Kidney (tissue), 14 donors: ENCODE results near the gene MINAR1. TPM values are rescaled to one million over a fixed set of nuclear protein-coding genes. Genes with fewer than 3 reads are reported as not detected.
"Not testable (repeated sequence)": the region's sequence is repeated elsewhere in the genome, so short reads cannot be mapped to it uniquely, and the experiment has no call there.

Experiments
- DNase-seq, 5 donors: peaks; one replicate each; pipeline ENCODE4 v3.0.0-alpha.2; 2013 to 2020
- FAIRE-seq: peaks from 2 replicates; lab custom pipeline; 2012; peaks lifted over from hg19 to GRCh38; lab: Jason Lieb, UNC
- H3K27ac ChIP-seq, 2 donors: one replicate each; pipeline ENCODE4 v1.7.0; 2013; ENCODE audit warnings: low read depth in 2 of 2, low read length in 2 of 2, inconsistent platforms in 1 of 2
- H3K27me3 ChIP-seq: one replicate; pipeline ENCODE4 v1.7.1; 2013; ENCODE audit warnings: low read length, inconsistent platforms; ENCODE audit not compliant: control insufficient read depth, insufficient read depth
- H3K36me3 ChIP-seq, 3 donors: one replicate each; pipeline versions ENCODE4 v1.7.0 to v1.7.1; 2013; ENCODE audit warnings: low read length in 3 of 3, control low read depth in 1 of 3, inconsistent platforms in 1 of 3; ENCODE audit not compliant: insufficient read depth in 3 of 3, control insufficient read depth in 2 of 3
- H3K4me1 ChIP-seq, 3 donors: one replicate each; pipeline versions ENCODE4 v1.7.0 to v1.7.1; 2013; ENCODE audit warnings: low read length in 3 of 3, inconsistent platforms in 1 of 3, low read depth in 1 of 3; ENCODE audit not compliant: control insufficient read depth in 2 of 3, insufficient read depth in 2 of 3
- H3K4me3 ChIP-seq, 3 donors: one replicate each; pipeline versions ENCODE4 v1.7.0 to v1.8.1; 2013; ENCODE audit warnings: low read length in 3 of 3, control low read depth in 1 of 3, inconsistent platforms in 1 of 3
- H3K9ac ChIP-seq, 3 donors: one replicate each; pipeline versions ENCODE4 v1.7.0 to v1.7.1; 2013; ENCODE audit warnings: low read length in 3 of 3, control low read depth in 1 of 3, inconsistent platforms in 1 of 3
- H3K9me3 ChIP-seq, 3 donors: one replicate each; pipeline versions ENCODE4 v1.7.0 to v1.7.1; 2013; ENCODE audit warnings: low read length in 3 of 3, control low read depth in 1 of 3, inconsistent platforms in 1 of 3; ENCODE audit not compliant: control insufficient read depth in 2 of 3, insufficient read depth in 1 of 3
- intact Hi-C: fragments of 100-400 bp; cut with DNase I; formaldehyde crosslinking; loops from one replicate; pipeline ENCODE4 v1.11.1; 2022
- polyA plus RNA-seq: library from polyadenylated mRNA; stranded (reverse); fragments of 350-450 nt; fragmentation: Illumina TruSeq; extraction: RNeasy Lipid Tissue Mini Kit (QIAGEN cat#74804); gene quantifications from one replicate; pipeline ENCODE4 v1.2.3, GENCODE V29; 2014; ENCODE audit warnings: low read depth, low replicate concordance; ENCODE audit not compliant: insufficient read depth
- total RNA-seq: library from RNA; stranded (reverse); fragmentation: NEBNext Ultra II Directional; extraction: Animal tissue kit (Norgen Biotek cat#: 25700); gene quantifications from one replicate; pipeline ENCODE4 v1.2.1, GENCODE V29; 2021
- TF ChIP-seq, protein P1 (sequence below): IDR thresholded peaks from 3 replicates; pipeline ENCODE4 v1.5.1; 2012; ENCODE audit warnings: mild to moderate bottlenecking, moderate library complexity, borderline replicate concordance; ENCODE audit not compliant: insufficient read depth; ENCODE audit errors: extremely low read depth
- donor health status: control.
- donor health status: control.
- donor health status: control.
- donor health status: control.
- donor health status: control.
- donor health status: DM: yes; HTN: yes; CAD: no.
- donor health status: Normal renal cell carcinoma (clear cell type).

MINAR1 gene
- total and polyA plus RNA-seq, 2 donors from 2014 or later, result 0.15 to 0.47 TPM

DNA sequence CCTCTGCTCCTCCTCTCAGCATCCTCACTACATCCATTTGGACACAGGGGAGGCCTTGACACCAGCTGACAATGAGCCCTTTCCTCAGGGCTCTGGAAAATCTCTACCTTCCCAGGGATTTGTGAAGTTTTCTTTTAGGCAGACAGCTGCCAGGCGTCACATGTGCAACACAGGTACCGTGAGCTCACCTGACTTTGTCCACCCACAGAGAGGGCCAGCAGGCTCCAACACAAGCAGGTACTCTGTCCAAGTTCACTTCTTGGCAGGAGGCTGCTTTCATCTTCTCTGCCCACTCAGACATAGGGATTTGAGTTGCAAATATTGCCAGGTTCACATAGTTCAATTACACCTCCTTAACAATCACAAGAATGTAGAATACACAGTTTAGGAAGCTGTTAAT lies 15.3 kb upstream of the MINAR1 start:
- intact Hi-C loops, result no loop called here
- H3K4me3 ChIP-seq, result no peak overlapping the region
- H3K9ac ChIP-seq, result no peak overlapping the region
- no peaks in the 10 kb centered on the region for H3K4me1 ChIP-seq
- DNase-seq (no peak), FAIRE-seq (no peak)
- H3K27ac ChIP-seq, result no peak overlapping the region
- no peaks in the 10 kb centered on the region for H3K36me3 ChIP-seq
- H3K27me3 ChIP-seq, result no peaks in the 10 kb centered on the region
- TF ChIP-seq, protein P1, sequence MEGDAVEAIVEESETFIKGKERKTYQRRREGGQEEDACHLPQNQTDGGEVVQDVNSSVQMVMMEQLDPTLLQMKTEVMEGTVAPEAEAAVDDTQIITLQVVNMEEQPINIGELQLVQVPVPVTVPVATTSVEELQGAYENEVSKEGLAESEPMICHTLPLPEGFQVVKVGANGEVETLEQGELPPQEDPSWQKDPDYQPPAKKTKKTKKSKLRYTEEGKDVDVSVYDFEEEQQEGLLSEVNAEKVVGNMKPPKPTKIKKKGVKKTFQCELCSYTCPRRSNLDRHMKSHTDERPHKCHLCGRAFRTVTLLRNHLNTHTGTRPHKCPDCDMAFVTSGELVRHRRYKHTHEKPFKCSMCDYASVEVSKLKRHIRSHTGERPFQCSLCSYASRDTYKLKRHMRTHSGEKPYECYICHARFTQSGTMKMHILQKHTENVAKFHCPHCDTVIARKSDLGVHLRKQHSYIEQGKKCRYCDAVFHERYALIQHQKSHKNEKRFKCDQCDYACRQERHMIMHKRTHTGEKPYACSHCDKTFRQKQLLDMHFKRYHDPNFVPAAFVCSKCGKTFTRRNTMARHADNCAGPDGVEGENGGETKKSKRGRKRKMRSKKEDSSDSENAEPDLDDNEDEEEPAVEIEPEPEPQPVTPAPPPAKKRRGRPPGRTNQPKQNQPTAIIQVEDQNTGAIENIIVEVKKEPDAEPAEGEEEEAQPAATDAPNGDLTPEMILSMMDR, result no peak
- no peaks in the 10 kb centered on the region for H3K9me3 ChIP-seq

DNA sequence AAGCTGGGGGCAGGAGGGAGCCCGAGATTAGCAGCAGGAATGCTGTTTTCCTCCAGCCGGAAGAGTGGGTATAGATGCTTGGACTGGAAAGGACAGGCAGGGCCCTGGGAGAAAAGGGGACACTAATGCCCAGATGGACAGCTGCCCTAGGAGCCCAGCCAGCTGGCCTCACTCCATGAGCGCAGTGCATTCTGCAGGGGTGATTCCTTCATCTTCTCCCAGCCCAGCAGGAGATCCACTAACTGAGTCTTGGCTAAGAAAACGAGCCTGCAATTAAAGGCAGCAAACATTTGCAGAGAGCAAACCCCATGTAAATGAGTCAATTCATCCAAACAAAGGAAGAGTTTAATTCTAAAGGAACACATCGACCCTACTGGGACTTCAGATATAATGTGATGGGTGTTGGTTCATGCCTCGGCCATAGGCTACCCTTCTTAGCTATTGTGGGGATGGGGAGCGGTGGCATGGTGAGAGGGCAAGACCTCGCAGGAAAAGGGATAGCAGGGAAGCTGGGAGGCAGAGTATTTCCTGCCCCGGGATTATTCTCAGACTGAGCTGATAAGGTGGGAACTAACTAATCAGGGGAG lies 13.3 kb upstream of the MINAR1 start:
- FAIRE-seq (no peak), DNase-seq (no peak)

DNA sequence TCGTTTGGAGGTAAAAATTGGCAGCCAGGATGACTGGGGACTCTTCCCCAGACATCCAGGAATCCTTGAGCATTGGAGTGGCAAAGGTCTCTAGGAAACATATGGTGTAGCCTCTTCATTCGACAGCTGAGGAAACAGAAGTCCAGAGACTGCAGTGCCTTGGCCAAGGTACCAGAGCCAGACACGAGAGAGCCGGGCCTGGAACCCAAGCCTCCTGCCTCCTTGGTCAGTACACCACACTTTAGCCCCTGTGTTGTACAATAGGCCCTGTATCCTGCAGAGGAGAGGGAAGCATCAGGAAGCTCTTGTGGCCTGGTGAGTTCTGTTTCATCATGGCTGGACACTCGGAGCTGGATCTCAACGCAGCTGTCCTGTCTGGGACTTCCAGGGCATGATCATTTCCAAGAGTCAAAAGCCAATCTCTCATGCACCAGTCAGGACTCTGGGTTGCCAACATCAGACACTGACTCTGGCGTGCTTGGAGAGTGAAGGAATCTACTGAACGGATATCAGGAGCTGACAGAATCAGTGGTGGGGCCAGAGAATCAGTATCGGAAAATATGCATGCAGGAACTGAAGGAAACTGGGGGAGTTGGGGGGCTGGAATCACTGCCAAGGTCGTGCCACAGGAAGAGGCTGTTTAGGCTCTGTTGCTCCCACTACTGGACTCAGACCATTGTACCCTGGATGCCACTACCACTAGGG lies 6.4 kb upstream of the MINAR1 start:
- no peaks in the 10 kb centered on the region for H3K9me3 ChIP-seq
- intact Hi-C loops, result no loop called here
- TF ChIP-seq, protein P1, result no peak
- H3K27ac ChIP-seq, result no peak overlapping the region
- no peak overlapping the region for H3K9ac ChIP-seq
- H3K27me3 ChIP-seq, result peaks cover 13% of the 10 kb centered on the region
- FAIRE-seq (no peak), DNase-seq (no peak)
- H3K36me3 ChIP-seq, result no peaks in the 10 kb centered on the region
- no peak overlapping the region for H3K4me3 ChIP-seq
- H3K4me1 ChIP-seq, result no peaks in the 10 kb centered on the region

More for the DNA sequence above, 13.3 kb upstream of the MINAR1 start:
- Histone ChIP-seq H3K9ac (no peak overlapping the region), H3K4me3 (no peak overlapping the region), H3K36me3 (no peaks in the 10 kb centered on the region), H3K4me1 (no peaks in the 10 kb centered on the region), H3K27me3 (no peaks in the 10 kb centered on the region), H3K27ac (no peak overlapping the region), H3K9me3 (no peaks in the 10 kb centered on the region)
- intact Hi-C loops, result no loop called here
- TF ChIP-seq, protein P1, result no peak

DNA sequence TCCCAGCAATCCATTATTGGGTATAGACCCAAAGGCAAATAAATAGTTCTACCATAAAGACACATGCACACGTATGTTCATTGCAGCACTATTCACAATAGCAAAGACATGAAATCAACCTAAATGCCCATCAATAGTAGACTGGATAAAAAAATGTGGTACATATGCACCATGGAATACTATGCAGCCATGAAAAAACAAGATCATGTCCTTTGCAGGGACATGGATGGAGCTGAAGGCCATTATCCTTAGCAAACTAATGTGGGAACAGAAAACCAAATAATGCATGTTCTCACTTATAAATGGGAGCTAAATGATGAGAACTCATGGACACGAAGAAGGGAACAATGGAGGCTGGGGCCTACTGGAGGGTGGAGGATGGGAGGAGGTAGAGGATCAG lies 5.2 kb upstream of the MINAR1 start:
- H3K9me3 ChIP-seq, DNase-seq, H3K4me3 ChIP-seq, H3K27ac ChIP-seq, intact Hi-C loops, H3K9ac ChIP-seq, H3K4me1 ChIP-seq, FAIRE-seq, H3K36me3 ChIP-seq: not testable (repeated sequence)
- peaks cover 13% of the 10 kb centered on the region for H3K27me3 ChIP-seq
